ENCODE results near the gene MACROD2. TPM values are rescaled to one million over a fixed set of nuclear protein-coding genes. Genes with fewer than 3 reads are reported as not detected.

MACROD2 gene
- total RNA-seq, 2 donors from 2014 or later, result 8.0 to 19.4 TPM

GRCh38 chr20:14600527-14600926 is 605.2 kb downstream of the MACROD2 start:
- Histone ChIP-seq H3K4me1 (replicated peaks) (no peaks in the 10 kb centered on the region), H3K27ac (no peak overlapping the region), H3K36me3 (no peaks in the 10 kb centered on the region), H3K27me3 (replicated peaks; ENCODE audit: insufficient read depth) (no peaks in the 10 kb centered on the region), H3K4me3 (no peak overlapping the region), H3K9me3 (no peaks in the 10 kb centered on the region)
- DNase-seq (ENCODE audit: low spot score), result no peak
- TF ChIP-seq POLR2AphosphoS5 (IDR thresholded peaks at IDR 0.05), result no peak
- TF ChIP-seq, protein P1, sequence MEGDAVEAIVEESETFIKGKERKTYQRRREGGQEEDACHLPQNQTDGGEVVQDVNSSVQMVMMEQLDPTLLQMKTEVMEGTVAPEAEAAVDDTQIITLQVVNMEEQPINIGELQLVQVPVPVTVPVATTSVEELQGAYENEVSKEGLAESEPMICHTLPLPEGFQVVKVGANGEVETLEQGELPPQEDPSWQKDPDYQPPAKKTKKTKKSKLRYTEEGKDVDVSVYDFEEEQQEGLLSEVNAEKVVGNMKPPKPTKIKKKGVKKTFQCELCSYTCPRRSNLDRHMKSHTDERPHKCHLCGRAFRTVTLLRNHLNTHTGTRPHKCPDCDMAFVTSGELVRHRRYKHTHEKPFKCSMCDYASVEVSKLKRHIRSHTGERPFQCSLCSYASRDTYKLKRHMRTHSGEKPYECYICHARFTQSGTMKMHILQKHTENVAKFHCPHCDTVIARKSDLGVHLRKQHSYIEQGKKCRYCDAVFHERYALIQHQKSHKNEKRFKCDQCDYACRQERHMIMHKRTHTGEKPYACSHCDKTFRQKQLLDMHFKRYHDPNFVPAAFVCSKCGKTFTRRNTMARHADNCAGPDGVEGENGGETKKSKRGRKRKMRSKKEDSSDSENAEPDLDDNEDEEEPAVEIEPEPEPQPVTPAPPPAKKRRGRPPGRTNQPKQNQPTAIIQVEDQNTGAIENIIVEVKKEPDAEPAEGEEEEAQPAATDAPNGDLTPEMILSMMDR (IDR thresholded peaks at IDR 0.05), result no peak
- TF ChIP-seq POLR2A (IDR thresholded peaks at IDR 0.05), result no peak
- intact Hi-C loops (cut with DNase I), result no loop called here
- WGBS, result 85% methylated on average over 2 of the region's 2 CpGs

DNA sequence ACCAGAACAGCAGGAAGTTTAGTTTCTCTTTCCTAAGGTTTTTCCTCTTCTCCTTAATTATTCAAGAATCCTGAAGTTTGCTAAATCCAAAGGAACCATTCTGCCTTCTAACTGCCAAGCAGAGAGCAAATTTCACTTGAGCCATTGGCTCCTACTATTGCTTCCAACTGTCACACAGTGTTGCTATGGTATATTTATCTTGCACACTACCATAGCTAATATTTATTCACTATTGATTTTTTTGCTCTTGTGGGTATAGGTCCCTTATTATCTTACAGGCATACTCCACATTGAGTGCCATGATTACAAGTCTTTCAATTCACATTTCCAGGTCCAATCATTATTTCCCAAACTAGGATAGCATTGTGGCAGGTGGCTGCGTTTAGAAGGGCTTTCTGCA is 608.8 kb downstream of the MACROD2 start:
- no peak overlapping the region for H3K27ac ChIP-seq
- no peaks in the 10 kb centered on the region for H3K4me1 ChIP-seq (replicated peaks)
- H3K36me3 ChIP-seq, result no peaks in the 10 kb centered on the region
- 96% methylated on average over 1 of the region's 1 CpG for WGBS
- intact Hi-C loops (cut with DNase I), result no loop called here
- no peaks in the 10 kb centered on the region for H3K27me3 ChIP-seq (replicated peaks; ENCODE audit: insufficient read depth)
- DNase-seq (ENCODE audit: low spot score), result no peak
- no peak overlapping the region for H3K4me3 ChIP-seq
- TF ChIP-seq, protein P1 (IDR thresholded peaks at IDR 0.05), result no peak
- TF ChIP-seq POLR2AphosphoS5 (IDR thresholded peaks at IDR 0.05), result no peak
- TF ChIP-seq POLR2A (IDR thresholded peaks at IDR 0.05), result no peak
- no peaks in the 10 kb centered on the region for H3K9me3 ChIP-seq

- no peak overlapping the region for H3K27ac ChIP-seq
- H3K36me3 ChIP-seq, result no peaks in the 10 kb centered on the region
- TF ChIP-seq, protein P1 (IDR thresholded peaks at IDR 0.05), result no peak
- TF ChIP-seq POLR2AphosphoS5 (IDR thresholded peaks at IDR 0.05), result no peak
- no peak for TF ChIP-seq POLR2A (IDR thresholded peaks at IDR 0.05)
- no peaks in the 10 kb centered on the region for H3K9me3 ChIP-seq
- no peak overlapping the region for H3K4me3 ChIP-seq
- no peaks in the 10 kb centered on the region for H3K4me1 ChIP-seq (replicated peaks)
- H3K27me3 ChIP-seq (replicated peaks; ENCODE audit: insufficient read depth), result no peaks in the 10 kb centered on the region
- DNase-seq (ENCODE audit: low spot score), result no peak
- intact Hi-C loops (cut with DNase I), result no loop called here
- WGBS, result 82% methylated on average over 4 of the region's 4 CpGs
These were observed 614.3 kb downstream of the MACROD2 start for GRCh38 chr20:14609328-14610221.

GRCh38 chr20:14611479-14611878 is 616.2 kb downstream of the MACROD2 start:
- Histone ChIP-seq H3K4me3 (no peak overlapping the region), H3K36me3 (no peaks in the 10 kb centered on the region), H3K27ac (no peak overlapping the region), H3K27me3 (replicated peaks; ENCODE audit: insufficient read depth) (no peaks in the 10 kb centered on the region), H3K9me3 (no peaks in the 10 kb centered on the region), H3K4me1 (replicated peaks) (no peaks in the 10 kb centered on the region)
- intact Hi-C loops (cut with DNase I), result no loop called here
- 33% methylated on average over 2 of the region's 2 CpGs for WGBS
- TF ChIP-seq, protein P1 (IDR thresholded peaks at IDR 0.05), result no peak
- TF ChIP-seq POLR2A (IDR thresholded peaks at IDR 0.05), result no peak
- no peak for DNase-seq (ENCODE audit: low spot score)

DNA sequence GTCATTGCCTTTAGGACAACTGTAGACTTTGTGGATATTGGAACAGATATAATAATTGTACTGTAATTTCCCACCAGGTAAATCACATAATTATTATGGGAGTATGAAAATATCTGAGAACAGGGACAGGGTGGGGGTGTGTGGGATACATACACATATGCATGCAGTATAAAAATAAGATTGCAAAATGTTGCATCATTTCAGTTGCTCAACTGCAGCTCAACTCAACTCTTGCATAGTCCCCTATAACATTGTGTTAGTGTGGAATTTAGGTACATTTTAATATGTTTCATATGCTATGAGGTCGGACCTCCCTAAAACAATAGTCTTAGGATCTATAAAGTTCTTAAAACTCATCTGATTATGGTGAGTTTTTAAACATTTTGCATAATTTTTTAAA is 617.1 kb downstream of the MACROD2 start:
- no peaks in the 10 kb centered on the region for H3K9me3 ChIP-seq
- TF ChIP-seq POLR2A (IDR thresholded peaks at IDR 0.05) (no peak), POLR2AphosphoS5 (IDR thresholded peaks at IDR 0.05) (no peak)
- TF ChIP-seq, protein P1 (IDR thresholded peaks at IDR 0.05), result no peak
- intact Hi-C loops (cut with DNase I), result no loop called here
- no peaks in the 10 kb centered on the region for H3K27me3 ChIP-seq (replicated peaks; ENCODE audit: insufficient read depth)
- H3K27ac ChIP-seq, result no peak overlapping the region
- H3K4me3 ChIP-seq, result no peak overlapping the region
- 90% methylated on average over 1 of the region's 1 CpG for WGBS
- H3K4me1 ChIP-seq (replicated peaks), result no peaks in the 10 kb centered on the region
- no peaks in the 10 kb centered on the region for H3K36me3 ChIP-seq
- DNase-seq (ENCODE audit: low spot score), result no peak
